Measurements from ENCODE around the gene MB21D2.

- no peak for TF ChIP-seq CTCF (IDR thresholded peaks at IDR 0.05)
- no peak for TF ChIP-seq EP300 (IDR thresholded peaks at IDR 0.05)
- no peak for TF ChIP-seq POLR2A (IDR thresholded peaks at IDR 0.05)
Measured at GRCh38 chr3:192862408-192863090, 55.1 kb downstream of the MB21D2 start.
